HG03280 (cell line): Measurements from ENCODE around the gene CD8B.

Source experiments
- ATAC-seq: cut with Tn5 transposase; IDR thresholded peaks from one replicate; pipeline ENCODE4 v1.9.1; 2021; ENCODE audit warnings: mild to moderate bottlenecking, moderate library complexity; ENCODE audit not compliant: unreplicated experiment

Gene CD8B

GRCh38 chr2:86806059-86806857 lies 55.4 kb downstream of the CD8B start:
- no peak for ATAC-seq

DNA sequence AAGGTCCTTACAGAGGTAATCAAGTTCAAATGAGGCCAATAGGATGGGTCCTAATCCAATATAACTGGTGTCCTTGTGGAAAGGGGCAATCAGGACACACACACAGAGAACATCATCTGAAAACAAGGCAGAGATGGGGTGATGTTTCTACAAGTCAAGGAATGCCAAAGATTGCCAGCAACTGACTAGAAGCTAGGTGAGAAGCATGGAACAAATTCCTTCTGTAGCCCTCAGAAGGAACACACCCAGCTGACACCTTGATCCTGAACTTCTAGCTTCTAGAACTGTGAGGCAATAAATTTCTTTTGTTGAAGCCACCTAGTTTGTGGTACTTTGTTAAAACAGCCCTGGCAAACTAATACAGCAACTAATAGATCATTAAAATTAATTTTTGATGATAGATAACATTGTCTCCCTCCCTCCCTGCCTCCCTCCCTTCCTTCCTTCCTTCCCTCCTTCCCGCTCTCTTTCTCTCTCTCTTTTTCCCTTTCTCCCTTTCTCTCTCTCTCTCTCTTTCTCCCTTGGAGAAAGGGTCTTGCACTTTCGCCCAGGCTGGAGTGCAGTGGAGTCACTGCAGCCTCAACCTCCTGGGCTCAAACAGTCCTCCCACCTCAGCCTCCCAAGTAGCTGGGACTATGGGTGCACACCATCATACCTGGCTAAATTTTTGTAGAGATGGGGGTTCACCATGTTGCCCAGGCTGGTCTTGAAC lies 60.7 kb downstream of the CD8B start:
- no peak for ATAC-seq

GRCh38 chr2:86794861-86795260 lies 66.8 kb downstream of the CD8B start:
- ATAC-seq = no peak

- no peak for ATAC-seq
These were observed 67.9 kb downstream of the CD8B start for GRCh38 chr2:86793752-86794151.

DNA sequence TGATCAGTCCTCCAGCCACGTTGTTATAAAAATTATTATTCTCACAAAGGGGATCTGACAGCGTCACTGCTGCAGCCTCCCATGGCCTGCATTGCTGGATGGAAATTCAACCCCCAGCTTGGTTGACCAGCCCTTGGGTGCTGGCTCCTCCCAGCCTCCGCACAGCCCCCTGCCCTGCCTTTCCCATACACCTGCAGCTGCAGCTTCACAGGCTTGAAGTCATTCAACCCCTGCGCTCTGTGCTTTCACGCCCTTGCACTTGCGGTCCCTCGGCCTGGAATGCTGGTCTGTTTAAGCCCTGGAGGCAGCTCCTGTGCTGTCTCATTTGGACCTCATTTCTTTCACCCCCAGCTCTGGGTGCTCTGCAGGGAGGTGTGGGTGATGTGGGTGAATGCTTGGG lies 70.1 kb downstream of the CD8B start:
- ATAC-seq = no peak

DNA sequence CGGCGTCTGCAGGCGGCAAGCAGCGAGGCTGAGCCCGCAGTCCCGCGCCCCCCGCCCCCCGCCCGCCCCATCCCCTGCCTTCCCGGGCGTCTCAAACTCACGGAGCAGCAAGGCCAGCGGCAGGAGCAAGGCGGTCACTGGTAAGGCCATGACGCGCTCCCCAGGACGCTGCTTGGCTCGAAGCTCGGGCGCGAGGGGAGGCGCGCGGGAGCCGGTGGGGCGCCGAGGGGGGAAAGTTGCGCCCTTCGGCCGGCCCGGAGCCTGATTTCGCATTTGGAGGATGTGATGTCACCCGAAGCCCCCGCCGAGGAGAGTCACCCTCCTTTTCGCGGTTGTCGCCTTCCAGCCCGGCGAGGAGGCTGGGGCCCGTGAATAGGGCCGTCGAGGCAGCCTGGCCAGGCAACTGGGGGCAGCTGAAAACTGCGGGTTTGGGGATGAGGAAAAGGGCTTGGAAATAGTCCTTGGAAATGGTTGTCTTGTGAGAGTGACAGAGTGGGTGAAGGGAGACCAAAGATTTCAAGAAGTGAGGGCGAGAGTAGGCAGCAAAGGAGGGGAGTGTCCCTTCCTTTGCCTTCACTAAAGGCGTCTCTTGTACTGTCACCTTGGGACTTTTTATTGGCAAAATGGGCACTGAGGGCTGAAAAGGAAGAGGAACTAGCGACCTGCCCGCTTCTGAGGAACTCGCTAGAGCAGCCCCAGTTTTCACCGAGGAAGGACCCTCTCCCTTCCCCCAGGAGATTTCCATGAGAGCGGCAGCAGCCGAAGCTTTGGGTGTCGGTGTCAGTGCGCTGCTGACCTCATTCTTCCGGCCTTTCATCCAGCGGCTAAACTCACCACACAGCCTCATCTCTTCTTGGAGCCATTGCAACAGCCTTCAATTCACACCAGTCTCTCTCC lies 70.8 kb downstream of the CD8B start, which contains the start of gene CD8A:
Gene CD8A (minus strand): TSS at position 238 of the 897 bp plus-strand sequence. CDS start 88 bp downstream, at position 150.
- ATAC-seq = no peak

DNA sequence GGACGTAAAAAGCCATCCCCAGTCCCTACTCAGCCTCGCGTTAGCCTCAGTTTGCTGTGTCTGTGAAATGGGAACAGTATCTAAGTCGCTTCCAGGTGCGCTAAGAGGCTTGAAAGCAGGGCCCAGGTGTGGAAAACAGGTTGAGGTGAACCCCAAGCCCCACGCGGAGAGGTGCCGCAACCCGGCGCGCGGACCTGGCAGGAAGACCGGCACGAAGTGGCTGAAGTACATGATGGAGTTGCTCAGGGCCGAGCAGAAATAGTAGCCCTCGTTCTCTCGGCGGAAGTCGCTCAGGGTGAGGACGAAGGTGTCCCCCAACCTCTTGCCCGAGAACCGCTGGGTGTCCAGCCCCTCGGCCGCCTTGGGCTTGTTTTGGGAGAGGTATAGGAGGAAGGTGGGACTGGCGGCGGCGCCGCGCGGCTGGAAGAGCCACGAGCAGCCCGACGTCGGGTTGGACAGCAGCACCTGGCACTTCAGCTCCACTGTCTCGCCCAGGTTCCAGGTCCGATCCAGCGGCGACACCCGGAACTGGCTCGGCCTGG lies 71.5 kb downstream of the CD8B start:
- ATAC-seq = no peak

DNA sequence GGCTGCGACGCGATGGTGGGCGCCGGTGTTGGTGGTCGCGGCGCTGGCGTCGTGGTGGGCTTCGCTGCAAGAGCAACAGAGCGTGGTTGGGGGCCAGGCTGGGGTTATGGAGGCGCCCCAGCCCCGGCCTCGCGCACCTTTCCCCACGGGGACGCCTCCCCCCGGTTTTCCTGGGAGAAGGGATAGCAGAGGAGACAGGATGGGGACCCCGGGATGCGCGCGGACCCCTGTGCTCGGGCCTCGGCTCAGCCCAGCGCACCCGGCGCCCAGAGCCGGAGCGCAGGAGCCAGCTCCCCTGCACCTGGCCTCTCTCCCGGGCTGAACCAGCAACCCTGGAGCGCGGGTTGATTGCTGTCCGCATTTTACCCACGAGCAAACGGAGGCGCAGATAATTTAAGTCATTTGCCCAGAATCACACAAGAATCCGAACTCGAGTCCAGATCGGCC lies 72.0 kb downstream of the CD8B start:
- no peak for ATAC-seq

- no peak for ATAC-seq
These were observed 72.6 kb downstream of the CD8B start for GRCh38 chr2:86788881-86789686.

GRCh38 chr2:86788165-86788564 lies 73.5 kb downstream of the CD8B start:
- no peak for ATAC-seq

- ATAC-seq = no peak
These were observed 74.0 kb downstream of the CD8B start for GRCh38 chr2:86787736-86788135.

GRCh38 chr2:86786001-86786536 lies 75.6 kb downstream of the CD8B start:
- ATAC-seq = no peak

DNA sequence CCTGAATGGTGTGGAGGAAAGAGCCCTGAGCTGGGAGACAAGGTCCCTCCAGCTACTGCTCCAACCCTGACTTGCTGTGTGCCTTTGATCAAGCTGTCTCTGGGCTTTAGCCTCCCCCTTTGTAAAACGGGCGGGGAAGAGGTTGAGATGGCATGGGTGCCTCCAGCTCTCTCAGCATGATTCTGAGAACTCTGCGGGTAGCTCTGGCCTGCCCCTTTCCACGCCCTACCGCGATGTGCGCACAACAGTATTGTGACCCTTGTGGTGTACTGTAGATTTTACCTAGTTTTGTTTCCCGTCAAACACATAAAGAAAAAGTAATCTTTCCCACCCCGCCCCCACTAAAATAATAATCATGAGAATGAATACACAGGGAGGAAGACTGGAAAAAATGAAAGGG lies 76.2 kb downstream of the CD8B start:
- ATAC-seq = no peak

DNA sequence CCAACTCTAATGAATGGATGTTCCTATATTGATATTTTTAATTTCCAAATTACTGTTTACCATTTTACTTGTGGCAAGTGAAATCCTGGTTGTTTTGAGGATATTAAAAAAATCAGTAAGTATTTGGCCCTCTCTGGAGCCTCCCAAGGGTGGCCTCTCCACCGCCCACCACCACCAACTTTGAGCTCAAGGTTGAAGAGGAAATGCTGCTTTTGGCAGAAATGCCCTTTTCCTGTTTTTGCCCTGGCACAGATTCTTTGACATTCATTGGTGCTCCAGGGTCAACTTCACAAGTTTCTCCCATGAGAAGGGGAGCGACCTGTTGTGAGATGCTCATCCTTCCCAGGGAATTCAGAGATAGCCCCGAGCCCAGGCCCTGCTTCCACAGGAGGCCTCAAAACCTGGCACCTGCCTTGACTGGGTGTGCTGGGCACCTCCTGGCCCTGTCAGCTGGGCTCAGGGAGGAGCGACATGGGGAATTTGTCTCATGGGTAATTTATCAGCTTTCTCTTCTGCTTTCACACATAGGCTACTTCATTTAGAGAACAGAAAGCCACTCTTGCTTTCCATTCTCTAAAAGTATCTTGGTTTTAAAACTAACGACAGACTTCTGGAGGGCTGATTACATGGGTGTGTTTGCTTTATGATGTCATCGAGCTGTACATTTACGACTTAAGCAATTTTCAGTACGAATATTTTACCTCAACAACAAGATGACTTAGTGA lies 77.9 kb downstream of the CD8B start:
- peak; percentile 87 for ATAC-seq

- no peak for ATAC-seq
These were observed 78.9 kb downstream of the CD8B start for GRCh38 chr2:86782748-86783147.

GRCh38 chr2:86781363-86781762 lies 80.3 kb downstream of the CD8B start:
- no peak for ATAC-seq

DNA sequence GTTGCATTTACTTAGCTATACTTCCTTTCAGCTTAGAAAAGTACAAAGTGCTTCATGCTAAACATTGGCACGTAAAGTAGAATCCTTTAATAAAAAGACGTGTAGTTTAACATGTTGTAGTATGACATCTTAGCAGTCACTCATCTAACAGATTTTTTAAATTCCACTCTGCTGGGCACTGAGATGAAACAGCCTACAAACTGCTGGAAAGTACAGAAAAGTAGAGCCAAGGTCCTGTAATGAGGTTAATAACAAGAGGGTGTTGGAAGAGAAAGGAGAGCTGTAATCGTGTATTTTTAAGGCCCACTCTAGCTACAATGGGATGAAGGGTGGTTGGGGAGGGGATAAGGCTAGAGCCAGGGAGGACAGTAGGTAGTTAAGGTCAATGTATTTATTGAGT lies 81.7 kb downstream of the CD8B start:
- no peak for ATAC-seq

GRCh38 chr2:86778957-86779356 lies 82.7 kb downstream of the CD8B start:
- ATAC-seq = no peak

DNA sequence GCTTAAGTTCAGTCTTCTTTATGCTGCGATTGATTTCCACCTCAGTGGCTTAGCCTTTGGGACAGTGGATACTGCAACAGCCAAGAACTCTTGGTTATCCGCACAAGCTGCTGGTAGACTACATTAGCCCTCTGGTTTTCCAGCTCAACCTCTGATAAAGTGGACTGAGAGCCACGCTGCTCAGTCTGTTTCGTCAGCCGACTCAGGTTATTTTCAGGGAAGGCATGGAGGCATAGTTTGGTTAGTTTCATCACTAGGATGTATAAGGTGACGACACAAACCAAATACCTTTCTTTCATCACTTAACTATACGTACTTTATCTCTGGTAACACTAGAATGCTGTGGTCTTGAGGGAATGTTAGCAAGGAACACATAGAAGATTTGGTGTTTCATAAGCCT lies 85.2 kb downstream of the CD8B start:
- no peak for ATAC-seq
